Measurements from ENCODE around the gene MIF4GD.

DNA sequence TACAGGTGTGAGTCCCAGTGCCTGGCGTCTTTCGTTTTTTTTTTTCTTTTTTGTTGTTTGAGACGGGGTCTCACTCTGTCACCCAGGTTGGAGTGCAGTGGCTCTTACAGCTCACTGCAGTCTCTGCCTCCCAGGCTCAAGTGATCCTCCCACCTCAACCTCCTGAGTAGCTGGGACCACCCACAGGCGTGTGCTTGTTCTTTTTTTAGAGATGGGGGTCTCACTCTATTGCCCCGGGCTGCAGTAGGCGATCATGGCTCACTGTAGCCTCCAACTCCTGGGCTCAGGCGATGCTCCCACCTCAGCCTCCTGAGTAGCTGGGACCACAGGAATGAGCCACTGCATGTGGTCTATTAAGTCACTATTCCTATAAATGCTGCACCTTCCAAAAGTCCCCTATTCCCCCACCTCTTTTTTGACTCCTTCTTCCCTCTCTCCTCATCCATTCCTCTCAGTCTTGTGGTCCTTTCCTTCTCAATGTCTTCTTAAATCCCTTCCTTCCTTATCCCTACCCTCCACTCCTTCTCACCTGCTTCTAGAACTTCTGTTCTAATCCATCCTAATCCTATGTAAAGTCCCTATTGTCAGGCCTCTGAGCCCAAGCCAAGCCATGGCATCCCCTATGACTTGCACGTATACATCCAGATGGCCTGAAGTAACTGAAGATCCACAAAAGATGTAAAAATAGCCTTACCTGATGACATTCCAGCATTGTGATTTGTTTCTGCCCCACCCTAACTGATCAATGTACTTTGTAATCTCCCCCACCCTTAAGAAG, 18.8 kb downstream of the MIF4GD start:
- TF ChIP-seq CEBPB (IDR thresholded peaks at IDR 0.05; ENCODE audit: low read depth, low read length): no peak
- TF ChIP-seq MXI1 (IDR thresholded peaks at IDR 0.05; ENCODE audit: borderline replicate concordance, low read depth, low read length): no peak
- TF ChIP-seq, protein P1, sequence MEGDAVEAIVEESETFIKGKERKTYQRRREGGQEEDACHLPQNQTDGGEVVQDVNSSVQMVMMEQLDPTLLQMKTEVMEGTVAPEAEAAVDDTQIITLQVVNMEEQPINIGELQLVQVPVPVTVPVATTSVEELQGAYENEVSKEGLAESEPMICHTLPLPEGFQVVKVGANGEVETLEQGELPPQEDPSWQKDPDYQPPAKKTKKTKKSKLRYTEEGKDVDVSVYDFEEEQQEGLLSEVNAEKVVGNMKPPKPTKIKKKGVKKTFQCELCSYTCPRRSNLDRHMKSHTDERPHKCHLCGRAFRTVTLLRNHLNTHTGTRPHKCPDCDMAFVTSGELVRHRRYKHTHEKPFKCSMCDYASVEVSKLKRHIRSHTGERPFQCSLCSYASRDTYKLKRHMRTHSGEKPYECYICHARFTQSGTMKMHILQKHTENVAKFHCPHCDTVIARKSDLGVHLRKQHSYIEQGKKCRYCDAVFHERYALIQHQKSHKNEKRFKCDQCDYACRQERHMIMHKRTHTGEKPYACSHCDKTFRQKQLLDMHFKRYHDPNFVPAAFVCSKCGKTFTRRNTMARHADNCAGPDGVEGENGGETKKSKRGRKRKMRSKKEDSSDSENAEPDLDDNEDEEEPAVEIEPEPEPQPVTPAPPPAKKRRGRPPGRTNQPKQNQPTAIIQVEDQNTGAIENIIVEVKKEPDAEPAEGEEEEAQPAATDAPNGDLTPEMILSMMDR (conservative IDR thresholded peaks at IDR 0.05; ENCODE audit: low read depth, low read length): no peak
- TF ChIP-seq POLR2A (IDR thresholded peaks at IDR 0.05; ENCODE audit: low read depth, low read length): no peak
- no peak for TF ChIP-seq NFE2L2 (IDR thresholded peaks at IDR 0.05; ENCODE audit: low read depth, low read length)
- no peak for TF ChIP-seq MAFK (IDR thresholded peaks at IDR 0.05; ENCODE audit: low read depth, low read length)
- TF ChIP-seq MAZ (IDR thresholded peaks at IDR 0.05; ENCODE audit: borderline replicate concordance, low read depth, low read length): no peak
- TF ChIP-seq RCOR1 (IDR thresholded peaks at IDR 0.05; ENCODE audit: insufficient replicate concordance, low read length): no peak

Measured in IMR-90 (cell line).